K562 (cell line): Measurements from ENCODE around the gene CNNM3. TPM values are rescaled to one million over a fixed set of nuclear protein-coding genes. Genes with fewer than 3 reads are reported as not detected.

ENCODE experiments used
- ATAC-seq: fragments of 200-7000 bp; cut with Tn5 transposase; 3 replicates; pipeline ENCODE4 v1.9.1; 2020; ENCODE audit warnings: moderate library complexity
- BruUV-seq: library from RNA; stranded (reverse); fragments of 400-500 nt; replicated peaks from 2 replicates; lab custom pipeline; 2021; lab: Mats Ljungman, UMichigan
- CTCF ChIA-PET: fragments of 300-600 bp; formaldehyde crosslinking; extraction: SDS; loops from one replicate; lab custom pipeline; 2021; ENCODE audit warnings: low intra/inter-chr PET ratio; lab: Yijun Ruan, JAX
- POLR2A ChIA-PET: fragments of 300-600, 350-650 bp; sonication (Branson Sonifier 250); formaldehyde crosslinking; extraction: SDS; loops from one replicate; lab custom pipeline; 2021; ENCODE audit warnings: antibody characterized with exemption, inconsistent platforms; lab: Yijun Ruan, JAX
- DNase-seq, 4 experiments: peaks; one replicate each; pipeline versions ENCODE4 v3.0.0 to v3.0.0-alpha.2; 2011 to 2018; ENCODE audit warnings: low spot score in 3 of 4, mixed read lengths in 3 of 4; ENCODE audit errors: extremely low read depth in 1 of 4
- FAIRE-seq: peaks from 2 replicates; lab custom pipeline; 2011; peaks lifted over from hg19 to GRCh38; lab: Jason Lieb, UNC
- H2AFZ ChIP-seq: 2 replicates; pipeline ENCODE4 v1.6.0; 2011; ENCODE audit warnings: low read depth, low read length, control low read depth, inconsistent platforms
- H3K27ac ChIP-seq: fragments of 200-600 bp; 3 replicates; pipeline ENCODE4 v1.8.0; 2011; ENCODE audit warnings: low read depth, mild to moderate bottlenecking, control low read depth, inconsistent platforms, low read length, moderate library complexity, mixed read lengths; ENCODE audit errors: extremely low read depth
- H3K27me3 ChIP-seq, 2 experiments: fragments of 300-600 bp in 1 of 2; 2 replicates in 1 of 2; 3 replicates in 1 of 2; pipeline versions ENCODE4 v1.6.0 to v1.8.0; 2011; ENCODE audit warnings: inconsistent platforms in 2 of 2, low read length in 2 of 2, mild to moderate bottlenecking in 1 of 2, mixed read lengths in 1 of 2, moderate library complexity in 1 of 2; ENCODE audit not compliant: control insufficient read depth in 2 of 2, insufficient read depth in 2 of 2
- H3K36me3 ChIP-seq: fragments of 300-600 bp; 3 replicates; pipeline ENCODE4 v1.8.0; 2011; ENCODE audit warnings: mild to moderate bottlenecking, low read length, inconsistent platforms; ENCODE audit not compliant: control insufficient read depth, insufficient read depth
- H3K4me1 ChIP-seq, 2 experiments: fragments of 200-600 bp in 1 of 2; replicated peaks in 1 of 2; 2 replicates in 1 of 2; 3 replicates in 1 of 2; pipeline versions ENCODE4 v1.5.1 to v1.8.0; 2011; ENCODE audit warnings: inconsistent platforms in 2 of 2, low read length in 2 of 2, mild to moderate bottlenecking in 1 of 2, mixed read lengths in 1 of 2, moderate library complexity in 1 of 2; ENCODE audit not compliant: control insufficient read depth in 2 of 2, insufficient read depth in 2 of 2
- H3K4me2 ChIP-seq: 2 replicates; pipeline ENCODE4 v1.6.1; 2011; ENCODE audit warnings: low read length, control low read depth, inconsistent platforms, mixed read lengths; ENCODE audit not compliant: insufficient read depth
- H3K4me3 ChIP-seq: fragments of 200-600 bp; sonication (generic), shearing (Covaris generic); 2 replicates; pipeline ENCODE4 v1.5.1; 2016; ENCODE audit warnings: control low read depth, inconsistent platforms
- H3K79me2 ChIP-seq: fragments of 200-600 bp; 3 replicates; pipeline ENCODE4 v1.8.0; 2011; ENCODE audit warnings: low read length, inconsistent platforms; ENCODE audit not compliant: control insufficient read depth, insufficient read depth
- H3K9ac ChIP-seq, 2 experiments: 2 replicates each; pipeline versions ENCODE4 v1.6.0 to v1.6.1; 2011; ENCODE audit warnings: low read depth in 2 of 2, low read length in 2 of 2, control low read depth in 1 of 2, inconsistent platforms in 1 of 2, mild to moderate bottlenecking in 1 of 2, mixed read lengths in 1 of 2; ENCODE audit not compliant: insufficient read depth in 1 of 2
- H3K9me1 ChIP-seq: one replicate; pipeline ENCODE4 v1.6.0; 2011; ENCODE audit warnings: inconsistent platforms, mild to moderate bottlenecking, low read length, moderate library complexity; ENCODE audit not compliant: control insufficient read depth, insufficient read depth
- H3K9me3 ChIP-seq: replicated peaks from 2 replicates; pipeline ENCODE4 v1.5.1; 2011; ENCODE audit warnings: low read depth, low read length, inconsistent platforms; ENCODE audit not compliant: control insufficient read depth, insufficient read depth
- H4K20me1 ChIP-seq: replicated peaks from 2 replicates; pipeline ENCODE4 v1.6.1; 2011; ENCODE audit warnings: low read length, inconsistent platforms, mixed read lengths; ENCODE audit not compliant: control insufficient read depth, insufficient read depth
- BRF1 ChIP-seq: IDR thresholded peaks from 3 replicates; pipeline ENCODE4 v1.6.1; 2011; ENCODE audit warnings: borderline replicate concordance, mild to moderate bottlenecking; ENCODE audit not compliant: insufficient read length; ENCODE audit errors: extremely low read depth
- CCNT2 ChIP-seq: IDR thresholded peaks from 2 replicates; pipeline ENCODE4 v1.6.1; 2011; ENCODE audit warnings: borderline replicate concordance, low read depth, mild to moderate bottlenecking, moderate library complexity, mixed read lengths, low read length; ENCODE audit not compliant: insufficient read length; ENCODE audit errors: extremely low read depth
- RBM17 ChIP-seq: fragments of 200-400 bp; formaldehyde crosslinking; IDR thresholded peaks from 2 replicates; pipeline ENCODE4 v1.6.1; 2017; ENCODE audit warnings: low read depth, mild to moderate bottlenecking, low read length, borderline replicate concordance
- STAG1 ChIP-seq: sonication (generic); formaldehyde crosslinking; IDR thresholded peaks from 2 replicates; pipeline ENCODE4 v1.5.0; 2020; ENCODE audit warnings: missing genetic modification reagents, borderline replicate concordance
- TSC22D4 ChIP-seq: fragments of 450-650 bp; IDR thresholded peaks from 2 replicates; pipeline ENCODE4 v1.6.1; 2016; ENCODE audit warnings: missing genetic modification characterization, missing biosample characterization, control low read depth
- ZC3H8 ChIP-seq: fragments of 450-650 bp; IDR thresholded peaks from 2 replicates; pipeline ENCODE4 v1.6.1; 2017
- ZNF347 ChIP-seq: fragments of 450-650 bp; formaldehyde crosslinking; IDR thresholded peaks from 2 replicates; pipeline ENCODE4 v1.4.0; 2020; ENCODE audit warnings: low read depth, mild to moderate bottlenecking, moderate library complexity
- WGBS: fragments of 100-300 bp; shearing (Covaris generic); methylation state at CpG from one replicate; pipeline ENCODE4 v1.1.6; 2016; ENCODE audit warnings: low coverage, mixed read lengths; ENCODE audit not compliant: insufficient coverage; ENCODE audit errors: missing lambda C conversion rate; 5-methylcytosine and 5-hydroxymethylcytosine counted together
- in situ Hi-C: fragments of 300-500 bp; cut with MboI; formaldehyde crosslinking; loops from 4 replicates; pipeline ENCODE4 v1.15.0; 2018; ENCODE audit warnings: inconsistent platforms, mixed read lengths
- intact Hi-C: fragments of 100-400 bp; cut with micrococcal nuclease; formaldehyde crosslinking; loops from 2 replicates; pipeline ENCODE4 v1.14.2; 2022
- polyA plus RNA-seq, 8 experiments: library from polyadenylated mRNA; depleted of rRNA in 4 of 8; stranded (reverse) in 5 of 8; unstranded in 3 of 8; fragments of >200 nt; fragmentation: Nextera tagmentation in 2 of 8; fragmentation: Illumina TruSeq in 1 of 8; extraction: Ambion mirVana in 2 of 8; extraction: Trizol in 1 of 8; gene quantifications; 2 replicates each; pipeline versions ENCODE4 v1.2.1 to v1.2.3, GENCODE V29; 2011 to 2014; ENCODE audit warnings: inconsistent platforms in 1 of 8, missing spikeins in 1 of 8
- total RNA-seq, 7 experiments: library from RNA; depleted of rRNA in 6 of 7; stranded (reverse); fragments of >200 nt in 6 of 7; fragmentation: Illumina TruSeq in 2 of 7; extraction: Trizol in 2 of 7; gene quantifications; 2 replicates each; pipeline versions ENCODE4 v1.2.1 to v1.2.3, GENCODE V29; 2011 to 2021; ENCODE audit warnings: low replicate concordance in 1 of 7
- TF ChIP-seq, protein P1 (sequence below): fragments of 450-650 bp; formaldehyde crosslinking; IDR thresholded peaks from 2 replicates; pipeline ENCODE4 v1.4.0; 2020; ENCODE audit warnings: mild to moderate bottlenecking, moderate library complexity

CNNM3 gene
- total and polyA plus RNA-seq, 9 of the 15 experiments (the other 6 are each of a cell fraction or from before 2014, with no cell fraction given), result 1.4 to 16.9 (median 6.5) TPM

DNA sequence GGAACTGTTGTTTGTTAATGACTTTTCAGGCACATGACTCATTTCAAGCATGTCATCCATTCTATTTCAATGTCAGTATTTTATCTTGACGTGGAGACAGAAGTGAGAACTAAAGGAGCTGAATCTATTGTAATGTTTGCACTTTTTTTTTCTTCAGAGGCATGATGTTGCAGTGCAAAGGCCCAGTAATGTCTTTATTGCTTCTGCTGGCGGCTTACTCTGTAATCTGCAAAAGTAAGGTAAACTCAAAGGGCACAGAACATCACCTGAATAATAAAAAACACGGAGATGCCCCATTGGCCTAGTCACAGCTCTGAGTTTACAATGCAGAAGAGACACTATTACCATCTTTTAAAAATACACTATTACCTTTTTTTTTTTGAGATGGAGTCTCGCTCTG, 2.4 kb upstream of the CNNM3 start (continued):
- TF ChIP-seq, protein P1, sequence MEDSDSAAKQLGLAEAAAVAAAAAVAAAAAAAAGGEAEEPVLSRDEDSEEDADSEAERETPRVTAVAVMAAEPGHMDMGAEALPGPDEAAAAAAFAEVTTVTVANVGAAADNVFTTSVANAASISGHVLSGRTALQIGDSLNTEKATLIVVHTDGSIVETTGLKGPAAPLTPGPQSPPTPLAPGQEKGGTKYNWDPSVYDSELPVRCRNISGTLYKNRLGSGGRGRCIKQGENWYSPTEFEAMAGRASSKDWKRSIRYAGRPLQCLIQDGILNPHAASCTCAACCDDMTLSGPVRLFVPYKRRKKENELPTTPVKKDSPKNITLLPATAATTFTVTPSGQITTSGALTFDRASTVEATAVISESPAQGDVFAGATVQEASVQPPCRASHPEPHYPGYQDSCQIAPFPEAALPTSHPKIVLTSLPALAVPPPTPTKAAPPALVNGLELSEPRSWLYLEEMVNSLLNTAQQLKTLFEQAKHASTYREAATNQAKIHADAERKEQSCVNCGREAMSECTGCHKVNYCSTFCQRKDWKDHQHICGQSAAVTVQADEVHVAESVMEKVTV (CRISPR knock-in tag), result no peak
- TF ChIP-seq RBM17 (no peak), BRF1 (no peak), ZC3H8 (no peak), STAG1 (no peak), ZNF347 (CRISPR knock-in tag) (no peak)

- Histone ChIP-seq H3K9me3 (no peaks in the 10 kb centered on the region), H4K20me1 (peaks cover 34% of the 10 kb centered on the region), H3K4me1 (peaks cover 35 to 49% of the 10 kb centered on the region in 2 experiments), H3K27me3 (no peaks in the 10 kb centered on the region), H3K36me3 (peaks cover 18% of the 10 kb centered on the region), H3K4me3 (peak overlapping the region; percentile 80), H3K9me1 (peaks cover 24% of the 10 kb centered on the region), H3K4me2 (peak overlapping the region; percentile 90), H3K27ac (peak overlapping the region; percentile 58; the same call in 2 of the 3 replicates), H2AFZ (peak overlapping the region; percentile 82), H3K9ac (peak overlapping the region; percentile 60 to 84; a peak in 3 of 4 replicates), H3K79me2 (peaks cover 36% of the 10 kb centered on the region)
- BruUV-seq, result TSS peak; percentile 83
- CTCF ChIA-PET, result no interaction called here
- in situ Hi-C loops (no loop called here), intact Hi-C loops (loop anchor here (5.0 kb wide), 1 partner anchor 53 kb away; the partner anchor contains the start of gene CNNM4)
- ATAC-seq, result peak; percentile 3
- WGBS, result under 1% methylated on average over 38 of the region's 60 CpGs
- POLR2A ChIA-PET, result interaction anchor here (0.6 to 1.5 kb wide), 5 partner anchors 12 to 266 kb away, joined by 3 to 4 read pairs (median 4); no protein-coding TSS in a partner anchor
- FAIRE-seq, result peak; percentile 64
- peak in 2 of 4 experiments; percentile 30 to 48 for DNase-seq
- peak; percentile 12 for TF ChIP-seq CCNT2
- TF ChIP-seq TSC22D4, result no peak
These were observed 542 bp upstream of the CNNM3 start for GRCh38 chr2:96815326-96816126.
